ENCODE measurements around the gene SETDB2. TPM values are rescaled to one million over a fixed set of nuclear protein-coding genes. Genes with fewer than 3 reads are reported as not detected.
"Not testable (repeated sequence)": the region's sequence is repeated elsewhere in the genome, so short reads cannot be mapped to it uniquely, and the experiment has no call there.

Gene SETDB2
- polyA plus RNA-seq, 3 donors = 18.2 to 25.2 (median 20.5) TPM

DNA sequence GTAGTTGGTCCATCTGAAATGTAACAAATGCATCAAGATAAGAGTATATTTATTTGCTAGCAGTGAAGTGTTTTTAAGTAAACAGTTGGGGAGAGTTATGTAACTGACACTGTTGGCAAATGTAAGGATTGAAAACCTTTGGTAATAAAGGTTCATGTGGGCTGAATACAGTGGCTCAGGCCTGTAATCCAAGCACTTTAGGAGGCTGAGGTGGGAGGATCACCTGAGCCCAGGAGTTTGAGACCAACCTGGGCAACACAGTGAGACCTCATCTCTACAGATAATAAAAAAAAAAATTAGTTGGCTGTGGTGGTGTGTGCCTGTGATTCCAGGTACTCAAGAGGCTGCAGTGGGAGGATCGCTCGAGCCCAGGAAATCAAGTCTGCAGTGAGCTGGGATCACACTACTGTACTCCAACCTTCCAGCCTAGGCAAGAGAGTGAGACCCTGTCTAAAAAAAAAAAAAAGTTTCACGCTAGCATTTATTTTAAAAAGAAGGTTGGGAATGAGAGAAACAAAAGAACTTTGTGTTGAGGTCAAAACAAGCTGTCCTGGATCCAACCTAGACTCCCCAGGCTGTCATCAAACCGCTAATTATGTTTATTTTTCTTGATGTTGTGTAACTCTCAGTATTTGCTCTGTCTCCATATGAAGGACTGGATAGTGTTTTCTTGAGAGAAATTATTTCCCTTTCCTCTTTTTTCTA, 20.7 kb downstream of the SETDB2 start:
- DNase-seq = no peak

DNA sequence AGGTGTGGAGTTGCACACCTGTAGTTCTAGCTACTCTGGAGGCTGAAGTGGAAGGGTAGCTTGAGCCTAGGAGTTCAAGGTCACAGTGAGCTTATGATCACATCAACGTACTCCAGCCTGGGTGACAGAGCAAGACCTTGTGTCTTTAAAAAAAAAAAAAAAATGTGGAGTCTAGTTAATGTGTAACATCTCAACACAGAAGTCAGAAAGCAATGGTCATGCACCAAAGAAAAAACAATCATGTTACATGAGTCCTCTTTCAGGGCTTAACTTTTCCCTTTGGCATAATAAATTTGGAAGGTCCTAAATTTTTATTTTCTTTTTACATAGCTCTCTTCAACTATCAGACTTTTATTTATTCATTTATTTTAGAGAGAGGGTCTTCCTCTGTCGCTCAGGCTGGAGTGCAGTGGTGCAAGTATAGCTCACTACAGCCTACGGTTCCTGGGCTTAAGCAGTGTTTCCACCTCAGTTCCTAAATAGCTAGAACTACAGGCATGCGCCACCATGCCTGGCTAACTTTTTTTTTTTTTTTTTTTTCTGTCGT, 22.3 kb downstream of the SETDB2 start:
- peak; percentile 34 for DNase-seq

DNA sequence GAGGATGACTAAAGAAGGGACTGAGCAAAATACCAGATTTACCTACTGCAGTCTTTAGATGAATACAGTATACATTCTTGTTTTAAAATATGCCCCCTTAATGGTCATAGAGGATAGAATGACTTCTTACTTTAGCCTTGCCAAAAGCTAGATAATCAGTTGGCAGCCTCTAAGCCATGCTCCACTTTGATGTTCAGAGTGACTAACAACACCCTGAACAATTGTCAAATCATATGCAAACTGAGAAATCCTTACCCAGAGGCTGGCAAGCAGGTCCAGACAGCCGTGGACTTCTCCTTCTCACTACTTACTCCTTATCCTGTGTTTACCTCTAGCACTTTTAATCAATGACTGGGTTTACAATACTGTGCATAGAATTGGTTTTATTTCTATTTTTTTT, 28.1 kb downstream of the SETDB2 start:
- no peak for DNase-seq

DNA sequence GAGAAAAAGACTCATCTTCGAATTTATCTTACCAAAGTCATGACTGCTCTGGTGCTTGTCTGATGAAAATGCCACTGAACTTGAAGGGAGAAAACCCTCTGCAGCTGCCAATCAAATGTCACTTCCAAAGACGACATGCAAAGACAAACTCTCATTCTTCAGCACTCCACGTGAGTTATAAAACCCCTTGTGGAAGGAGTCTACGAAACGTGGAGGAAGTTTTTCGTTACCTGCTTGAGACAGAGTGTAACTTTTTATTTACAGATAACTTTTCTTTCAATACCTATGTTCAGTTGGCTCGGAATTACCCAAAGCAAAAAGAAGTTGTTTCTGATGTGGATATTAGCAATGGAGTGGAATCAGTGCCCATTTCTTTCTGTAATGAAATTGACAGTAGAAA, 32.5 kb downstream of the SETDB2 start:
- DNase-seq = no peak

DNA sequence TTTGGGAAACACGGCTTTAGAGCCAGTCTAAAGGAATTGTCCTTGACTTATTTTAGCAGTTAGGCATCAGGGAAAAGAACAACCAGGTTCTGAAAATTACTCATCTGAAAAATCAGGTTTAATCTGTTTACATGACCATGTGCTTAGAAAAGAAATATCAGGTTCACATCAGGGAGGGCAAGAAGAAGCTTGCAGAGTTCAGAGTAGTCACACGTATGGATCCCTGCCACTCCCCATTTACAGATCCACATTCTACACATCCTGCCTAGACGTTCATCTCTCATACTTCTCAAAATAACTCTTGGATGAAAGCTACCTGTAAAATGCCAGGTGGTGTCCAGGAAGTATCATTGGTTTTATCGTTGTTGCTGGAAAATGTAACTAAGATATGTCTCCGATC, 37.7 kb downstream of the SETDB2 start:
- no peak for DNase-seq

DNA sequence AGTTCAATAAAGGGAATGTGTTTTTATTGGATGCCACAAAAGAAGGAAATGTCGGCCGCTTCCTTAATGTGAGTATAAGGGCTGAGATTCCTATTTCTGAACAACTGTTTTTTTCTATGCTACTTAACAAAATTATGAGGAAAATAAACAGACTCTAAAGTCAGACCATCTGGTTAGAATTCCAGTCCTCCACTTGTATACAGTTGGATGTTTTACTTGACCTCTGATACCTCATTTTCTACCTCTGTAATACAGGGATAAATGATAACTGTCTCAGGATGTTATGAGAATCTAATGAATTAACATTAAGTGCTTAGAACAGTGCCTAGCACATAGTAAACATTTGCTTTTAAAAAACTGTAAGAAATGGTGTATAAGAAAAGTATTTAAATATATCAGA, 44.5 kb downstream of the SETDB2 start:
- DNase-seq = no peak

DNA sequence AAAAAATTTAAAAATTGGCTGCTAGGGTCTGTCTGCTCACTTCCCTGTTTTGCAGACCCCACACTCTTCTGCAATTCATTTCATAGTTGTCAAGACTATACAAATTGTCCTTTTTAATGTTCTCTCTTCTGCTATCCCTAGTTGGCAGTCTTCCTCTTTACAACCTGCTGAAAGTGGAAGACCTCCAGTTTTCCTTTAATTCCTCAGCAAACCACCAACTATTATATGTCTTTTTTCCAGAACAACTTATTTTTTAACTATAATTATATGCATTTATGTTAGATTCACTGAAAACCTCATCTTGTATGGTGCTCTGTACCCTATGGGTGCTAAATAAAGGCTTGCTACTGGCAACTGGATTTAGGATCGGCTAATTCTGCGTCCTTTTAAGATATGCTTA, 50.6 kb downstream of the SETDB2 start:
- no peak for DNase-seq

DNA sequence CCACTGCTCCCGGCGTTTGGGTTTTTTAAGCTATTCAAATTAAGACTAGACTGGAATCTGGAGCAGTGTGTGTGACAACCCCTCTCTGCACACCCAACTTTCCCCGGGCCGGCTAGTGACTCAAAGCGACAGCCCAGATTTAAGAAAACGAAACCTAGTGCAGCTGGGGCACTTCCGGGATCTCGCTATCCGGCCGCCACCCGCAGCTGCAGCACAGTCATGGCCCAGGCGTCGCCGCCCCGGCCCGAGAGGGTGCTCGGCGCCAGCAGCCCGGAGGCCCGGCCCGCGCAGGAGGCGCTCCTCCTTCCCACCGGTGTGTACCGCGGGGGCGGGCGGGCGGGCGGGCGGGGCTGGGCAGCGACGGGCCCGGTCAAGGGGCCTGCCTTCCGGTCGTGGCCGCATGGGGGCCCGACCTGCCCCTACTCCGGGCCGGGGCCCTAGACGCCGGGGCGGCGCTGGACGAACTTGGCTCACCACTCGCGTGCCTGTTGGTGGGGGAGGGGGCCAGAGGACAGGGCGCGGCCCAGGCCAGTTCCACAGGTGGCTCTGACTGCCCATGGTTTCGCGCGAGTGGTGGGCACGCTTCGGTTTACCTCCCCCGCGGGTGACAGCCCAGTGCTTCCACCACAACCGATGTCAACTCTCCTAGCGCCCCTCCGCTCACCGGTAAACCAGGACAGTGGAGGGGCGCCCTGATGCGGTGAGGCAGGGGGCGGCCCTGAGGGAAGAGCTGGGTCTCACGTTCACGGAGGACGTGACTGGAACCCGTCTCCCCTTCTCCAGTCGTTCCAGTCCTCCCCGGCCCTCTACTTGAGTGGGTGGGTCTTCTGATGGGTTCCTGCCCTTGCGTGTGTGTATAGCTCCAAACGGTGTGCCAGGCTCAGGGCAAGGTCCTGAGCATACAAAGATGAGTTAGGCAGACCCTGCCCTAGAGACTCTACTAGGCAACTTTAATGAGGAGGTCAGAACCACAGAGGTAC, 52.0 kb downstream of the SETDB2 start, which contains the start of gene PHF11:
Gene PHF11, plus strand, starts transcription at position 171 of the 980 bp plus-strand sequence. Its CDS starts 49 bp downstream, at position 220.
- peak; percentile 59 for DNase-seq

DNA sequence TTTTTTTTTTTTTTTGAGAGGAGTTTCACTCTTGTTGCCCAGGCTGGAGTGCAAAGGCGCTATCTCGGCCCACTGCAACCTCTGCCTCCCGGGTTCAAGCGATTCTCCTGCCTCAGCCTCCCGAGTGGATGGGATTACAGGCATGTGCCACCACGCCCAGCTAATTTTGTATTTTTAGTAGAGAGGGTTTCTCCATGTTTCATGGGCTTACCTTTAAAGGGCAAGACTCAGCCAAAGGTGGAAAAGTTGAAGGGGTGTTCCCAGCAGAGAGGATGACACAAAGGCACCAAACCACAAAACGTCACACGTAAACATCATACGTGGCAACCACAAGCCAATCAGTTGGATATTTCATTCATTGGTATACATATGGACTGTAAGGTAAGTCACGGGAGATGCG, 52.8 kb downstream of the SETDB2 start:
- not testable (repeated sequence) for DNase-seq

DNA sequence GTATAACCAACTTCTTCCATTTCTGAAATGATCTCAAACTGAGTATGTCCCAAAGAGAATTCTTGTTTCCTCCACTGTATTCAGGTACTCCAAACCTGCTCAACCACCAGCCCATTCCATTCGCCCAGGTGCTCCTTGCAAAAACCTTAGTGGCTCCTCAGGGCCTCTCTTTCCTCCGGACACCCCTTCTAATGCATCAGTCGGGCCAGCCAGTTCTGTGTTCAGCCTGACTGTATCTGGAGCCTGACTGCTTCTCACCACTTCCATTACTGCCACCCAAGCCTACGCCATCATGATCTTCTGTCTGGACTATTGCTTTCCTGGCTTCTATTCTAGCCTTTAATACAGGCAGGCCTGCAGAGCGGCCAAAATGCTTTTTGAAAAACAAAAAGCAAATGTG, 53.2 kb downstream of the SETDB2 start:
- no peak for DNase-seq

DNA sequence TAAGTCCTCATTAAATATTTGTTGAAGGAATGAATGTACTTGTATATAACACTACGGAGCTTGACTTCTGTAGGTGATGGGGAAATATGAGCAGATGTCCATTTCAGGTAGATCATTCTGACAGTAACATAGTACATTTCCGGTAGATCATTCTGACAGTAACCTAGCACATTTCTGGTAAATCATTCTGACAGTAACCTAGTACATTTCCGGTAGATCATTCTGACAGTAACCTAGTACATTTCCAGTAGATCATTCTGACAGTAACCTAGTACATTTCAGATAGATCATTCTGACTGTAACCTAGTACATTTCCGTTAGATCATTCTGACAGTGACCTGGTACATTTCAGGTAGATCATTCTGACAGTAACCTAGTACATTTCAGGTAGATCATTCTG, 54.1 kb downstream of the SETDB2 start:
- no peak for DNase-seq

DNA sequence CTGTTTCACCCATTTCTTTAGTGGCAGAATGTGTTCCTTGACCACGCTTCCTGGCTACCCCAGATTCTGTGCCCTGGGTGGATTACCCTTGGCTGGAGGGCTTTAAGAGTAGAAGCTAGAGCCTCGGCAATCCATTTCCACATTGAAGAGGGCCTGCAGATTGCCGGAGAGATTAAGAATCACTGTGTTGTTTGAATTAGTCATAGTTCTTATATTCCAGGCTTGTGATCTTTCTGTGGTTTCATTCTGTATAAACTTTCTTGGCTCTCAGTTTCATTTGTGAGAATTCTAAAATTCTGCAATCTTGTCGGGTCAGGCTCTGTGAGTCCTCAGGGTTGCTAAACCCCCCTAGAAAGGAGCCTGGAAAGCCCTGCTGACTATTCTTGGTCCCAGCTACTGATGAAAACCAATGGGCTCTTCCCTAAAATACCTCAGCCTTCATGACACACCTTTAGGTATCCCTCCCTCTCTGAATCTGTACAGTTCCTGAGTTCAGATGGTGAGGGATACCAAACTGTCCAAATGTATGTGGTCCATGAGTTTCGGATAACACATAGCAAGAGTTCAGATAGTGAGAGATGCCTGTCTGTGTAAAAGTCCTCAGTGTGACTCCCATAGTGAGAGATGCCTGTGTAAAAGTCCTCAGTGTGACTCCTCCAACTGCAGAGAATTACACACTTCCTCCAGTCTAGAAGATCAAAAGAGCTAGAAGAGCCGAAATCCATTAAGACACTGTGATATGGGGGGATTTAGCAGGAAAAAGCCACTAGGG, 56.0 kb downstream of the SETDB2 start:
- no peak for DNase-seq

DNA sequence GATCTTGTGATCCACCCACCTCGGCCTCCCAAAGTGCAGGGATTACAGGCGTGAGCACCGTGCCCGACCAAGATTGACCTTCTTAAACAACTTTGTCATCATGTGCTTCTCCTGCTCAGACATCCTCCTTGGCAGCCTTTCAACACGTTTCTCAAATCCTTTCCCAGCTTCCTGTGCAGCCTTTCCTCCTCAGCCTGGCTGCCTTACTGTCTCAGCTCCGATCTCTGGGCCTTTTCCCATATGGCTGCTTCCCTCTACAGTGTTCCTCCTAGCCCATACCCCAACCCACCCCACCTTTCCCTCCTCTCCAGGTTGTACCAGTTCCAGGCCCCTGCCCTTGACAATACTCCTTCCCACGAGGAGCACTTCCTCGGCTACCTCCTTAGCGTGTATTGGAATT, 58.9 kb downstream of the SETDB2 start:
- DNase-seq = no peak

DNA sequence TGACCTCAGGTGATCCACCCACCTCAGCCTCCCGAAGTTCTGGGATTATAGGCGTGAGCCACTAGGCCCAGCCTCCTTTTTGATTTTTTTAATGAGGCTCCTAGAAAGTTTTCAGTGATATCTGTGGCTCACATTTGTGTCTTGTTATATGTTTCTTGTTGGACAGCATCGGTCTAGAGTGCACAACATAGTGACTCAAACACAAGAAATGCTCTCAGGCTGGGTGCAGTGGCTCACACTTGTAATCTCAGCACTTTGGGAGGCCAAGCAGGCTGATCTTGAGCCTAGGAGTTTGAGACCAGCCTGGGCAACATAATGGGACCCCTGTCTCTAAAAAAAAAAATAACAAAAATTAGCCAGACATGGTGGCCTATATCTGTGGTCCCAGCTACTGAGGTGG, 59.9 kb downstream of the SETDB2 start:
- no peak for DNase-seq

DNA sequence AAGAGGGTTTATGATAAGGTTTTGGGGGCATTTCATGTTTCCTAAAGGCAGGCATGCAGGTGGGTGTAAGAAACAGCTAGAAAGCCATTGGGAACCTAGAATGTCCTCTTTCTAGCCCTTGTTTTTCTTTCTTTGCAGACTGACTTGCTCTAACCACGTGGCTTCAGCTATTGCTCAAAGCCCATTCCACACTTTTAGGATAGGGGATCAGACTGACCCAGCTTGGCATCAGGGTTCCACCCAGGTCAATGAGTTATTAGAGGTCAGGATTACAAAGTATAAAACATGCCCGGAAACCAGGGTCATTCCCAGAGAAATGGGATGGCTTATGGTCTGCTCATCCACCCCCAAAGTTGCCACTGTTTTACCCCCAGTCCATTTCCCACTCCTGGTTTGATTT, 68.5 kb downstream of the SETDB2 start:
- no peak for DNase-seq

DNA sequence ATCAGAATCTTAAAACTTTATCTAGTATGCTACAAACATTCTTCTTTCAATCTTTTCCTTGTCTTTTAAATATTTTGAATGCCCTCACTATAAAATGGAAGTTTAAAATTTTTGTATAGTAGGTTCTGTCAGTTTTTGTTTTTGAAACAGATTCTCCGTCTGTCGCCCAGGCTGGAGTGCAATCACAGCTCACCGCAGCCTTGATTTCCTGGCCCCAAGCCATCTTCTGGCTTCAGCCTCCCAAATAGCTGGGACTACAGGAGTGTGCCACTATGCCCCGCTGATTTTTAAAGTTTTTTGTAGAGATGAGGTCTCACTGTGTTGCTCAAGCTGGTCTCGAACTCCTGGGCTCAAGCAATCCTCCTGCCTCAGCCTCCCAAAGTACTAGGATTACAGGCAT, 72.4 kb downstream of the SETDB2 start:
- DNase-seq = no peak

DNA sequence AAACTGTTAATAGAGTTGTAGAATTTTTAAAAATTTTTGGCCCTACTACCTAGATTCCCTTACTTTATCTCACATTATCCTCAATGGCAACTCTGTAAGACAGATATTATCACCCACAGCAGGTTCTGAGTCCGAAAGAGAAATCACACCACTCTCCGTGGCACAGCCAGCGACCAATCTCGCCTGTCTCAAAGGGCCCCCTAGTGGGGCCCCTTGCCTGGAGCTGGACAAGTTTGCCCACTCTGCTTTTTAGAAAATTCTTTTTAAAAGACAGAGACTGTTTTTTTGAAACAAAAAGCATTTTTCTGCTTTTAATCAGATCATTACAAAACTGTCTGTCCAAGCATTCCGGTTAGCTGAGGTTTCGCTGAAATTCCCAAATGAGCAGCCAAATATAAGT, 73.4 kb downstream of the SETDB2 start:
- no peak for DNase-seq

DNA sequence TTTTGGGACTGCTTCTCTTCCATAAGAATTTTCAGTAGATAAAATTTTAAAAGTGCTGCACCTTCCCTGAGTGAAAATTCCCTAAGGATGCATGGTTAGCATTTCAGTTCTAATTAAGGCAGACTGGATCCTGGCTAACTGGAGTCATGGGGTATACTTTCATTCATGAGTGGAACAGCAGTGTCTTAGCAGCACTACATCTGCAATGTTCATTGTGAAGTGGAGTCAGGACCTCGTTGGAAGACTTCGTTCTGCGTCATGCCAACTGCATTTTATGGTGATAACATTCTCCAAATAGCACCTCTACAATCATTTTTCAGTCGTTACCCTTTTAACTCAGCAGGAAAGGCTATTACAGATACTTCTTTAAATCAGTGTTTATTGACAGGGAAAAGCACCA, 77.2 kb downstream of the SETDB2 start:
- no peak for DNase-seq

DNA sequence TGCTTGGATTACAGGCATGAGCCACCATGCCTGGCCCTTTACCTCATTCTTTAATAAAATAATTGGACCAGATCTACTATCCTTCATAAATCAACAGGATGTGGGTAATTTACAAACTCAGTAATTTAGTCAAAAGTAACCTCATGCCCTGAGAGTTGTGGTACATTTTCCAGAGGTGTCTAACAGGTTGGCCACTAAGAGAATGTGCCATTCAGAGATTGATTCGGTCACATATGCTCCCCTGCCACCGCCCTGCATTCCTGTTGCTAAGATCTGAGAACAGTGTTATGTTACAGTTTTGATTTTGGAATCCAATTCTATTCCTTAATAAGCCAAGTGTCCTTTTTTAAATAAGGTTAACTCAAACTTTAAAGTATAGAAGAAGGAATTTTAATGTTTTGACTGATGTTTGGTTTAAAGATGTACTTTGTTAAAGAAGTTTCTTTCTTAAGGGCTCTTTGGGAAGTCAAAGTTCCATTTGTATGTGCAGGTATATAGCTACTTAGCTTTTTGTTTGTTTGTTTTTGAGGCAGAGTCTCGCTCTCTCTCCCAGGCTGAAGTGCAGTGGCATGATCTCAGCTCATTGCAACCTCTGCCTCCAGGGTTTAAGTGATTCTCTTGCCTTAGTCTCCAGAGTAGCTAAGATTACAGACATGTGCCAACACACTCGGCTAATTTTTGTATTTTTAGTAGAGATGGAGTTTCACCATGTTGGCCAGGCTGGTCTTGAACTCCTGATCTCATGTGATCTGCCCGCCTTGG, 80.8 kb downstream of the SETDB2 start:
- no peak for DNase-seq

DNA sequence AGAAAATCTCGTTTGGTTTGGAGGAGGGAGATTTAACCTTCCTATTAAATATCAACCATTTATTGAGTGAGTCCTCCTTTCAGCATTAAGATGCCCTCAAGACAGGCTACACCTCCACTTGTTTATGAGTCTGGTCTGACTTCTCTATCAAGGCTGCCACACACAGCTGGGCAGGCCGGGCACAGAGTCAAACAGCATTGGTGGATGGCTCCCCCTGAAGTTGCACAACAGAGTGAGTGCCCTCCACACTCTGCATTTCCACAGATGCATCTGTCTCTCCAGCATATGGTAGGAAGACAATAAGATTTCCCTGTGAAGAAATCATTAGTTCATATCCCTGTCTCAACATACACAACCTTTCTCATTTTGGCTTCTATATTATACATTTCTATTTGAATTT, 83.0 kb downstream of the SETDB2 start:
- DNase-seq = no peak

DNA sequence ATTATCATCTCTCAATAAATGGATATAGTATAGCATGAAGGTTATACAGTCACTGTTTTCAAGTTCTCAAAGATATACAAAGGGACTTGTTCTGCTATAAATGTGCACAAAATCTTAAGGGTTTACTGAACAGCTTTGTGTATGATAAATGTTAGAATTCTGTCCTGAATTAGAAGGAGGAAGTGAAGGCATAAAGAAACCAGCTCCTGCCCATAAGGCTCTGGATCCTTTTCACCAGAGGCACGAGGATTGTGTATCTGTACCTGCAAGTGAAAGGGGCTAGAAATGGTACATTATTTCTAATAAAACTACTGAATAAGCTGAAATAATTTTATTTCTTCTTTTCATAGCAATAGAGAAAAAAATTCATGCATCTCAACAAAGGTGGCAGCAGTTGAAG, 84.1 kb downstream of the SETDB2 start:
- no peak for DNase-seq

Data from renal pelvis (tissue), 4 donors.